ENCODE data around the gene ZNF215. TPM values are rescaled to one million over a fixed set of nuclear protein-coding genes. Genes with fewer than 3 reads are reported as not detected.

The ZNF215 gene
- 1.1 to 1.5 TPM (median 1.2 TPM) in 5 replicates for total RNA-seq (2022; extraction: Qiagen RNA extraction; ENCODE audit: low read depth)

DNA sequence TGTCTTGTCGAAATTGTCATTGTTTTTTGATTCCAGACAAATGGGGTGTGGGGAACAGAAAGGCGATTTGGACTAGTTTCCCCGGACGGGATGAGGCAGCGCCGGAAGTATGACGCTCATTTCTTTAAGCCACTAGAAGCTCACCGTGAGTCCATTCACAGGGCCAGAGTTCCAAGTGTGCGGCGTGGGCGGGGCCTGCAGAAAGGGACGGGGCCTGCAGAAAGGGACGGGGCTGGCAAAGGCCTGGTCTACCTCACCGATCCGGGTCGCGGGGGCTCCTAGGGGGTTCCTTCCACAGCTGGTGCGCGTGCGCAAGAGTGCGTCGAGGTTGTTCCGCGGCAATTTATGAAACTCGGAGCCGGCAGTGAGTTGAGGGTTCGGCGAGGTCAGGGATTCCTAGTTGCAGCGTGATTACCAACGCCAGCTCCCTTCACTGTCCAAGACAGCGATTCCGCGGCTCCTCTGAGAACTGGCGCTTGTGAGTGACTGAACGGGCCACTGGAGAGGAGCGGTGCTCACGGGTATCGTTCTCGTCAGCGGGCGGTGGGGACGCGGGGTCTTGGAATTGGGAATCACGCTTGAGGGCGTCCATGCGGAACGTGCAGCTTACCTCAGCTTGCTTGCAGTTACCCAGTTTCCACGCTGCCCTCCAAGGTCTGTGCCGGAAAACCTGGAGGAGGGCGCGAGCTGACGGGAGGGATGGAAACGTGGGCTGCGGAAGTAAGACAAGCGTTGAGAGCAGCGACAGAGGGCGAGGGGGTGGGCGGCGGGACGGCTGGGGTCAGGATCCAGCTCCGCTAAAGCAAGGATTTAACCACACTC, at the start of gene ZNF215:
ZNF215 (plus strand) TSS at position 219 of the 822 bp plus-strand sequence. CDS start 5,847 bp downstream, outside the sequence.

DNA sequence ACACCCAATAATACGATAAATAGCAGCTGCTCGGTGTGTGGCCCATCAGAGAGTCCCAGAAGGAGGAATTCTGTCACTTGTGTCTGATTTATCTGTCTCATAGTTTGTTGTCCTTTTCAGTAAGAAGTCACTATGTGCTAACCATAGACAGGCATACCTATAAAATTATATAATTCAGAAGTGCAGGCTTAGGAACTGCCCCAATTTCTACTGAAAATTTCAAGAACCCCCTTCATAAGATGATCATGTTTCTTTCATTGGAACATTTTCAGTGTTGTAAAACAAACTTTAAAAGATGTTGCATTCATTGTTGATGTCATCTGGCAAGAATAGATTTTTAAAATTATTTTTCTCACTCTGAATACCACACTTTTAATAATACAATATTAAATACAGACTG, 33.8 kb upstream of the ZNF215 start, which contains the start of gene OR2D2:
OR2D2 (minus strand) TSS at position 101 of the 400 bp plus-strand sequence; CDS start at position 101, 0 bp downstream.

DNA sequence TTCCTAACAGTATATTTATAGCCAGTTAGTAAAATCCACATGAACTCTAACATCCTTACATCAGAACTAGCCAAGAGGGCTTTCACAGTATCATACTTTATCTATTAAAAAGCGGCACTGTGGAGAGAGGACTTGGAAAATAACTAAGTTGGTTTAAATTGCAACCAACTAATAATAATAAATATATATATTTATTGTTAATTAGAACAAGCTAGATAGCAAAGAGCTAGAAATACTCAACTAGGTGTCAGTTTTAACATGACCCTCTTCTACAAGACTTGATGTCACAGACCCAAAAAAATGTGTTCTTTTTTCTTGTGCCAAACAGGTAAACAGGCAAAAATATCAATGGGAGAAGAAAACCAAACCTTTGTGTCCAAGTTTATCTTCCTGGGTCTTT, 5.5 kb upstream of the ZNF215 start, which contains the start of gene OR2D3:
OR2D3 (plus strand) TSS at position 301 of the 400 bp plus-strand sequence; CDS start at position 301, 0 bp downstream.

Other genes starting within 250 kb of the ZNF215 start
- 84.4 to 132 TPM (median 104 TPM) in 5 replicates for gene MRPL17, start 243.1 kb upstream of the ZNF215 start, total RNA-seq (2022; extraction: Qiagen RNA extraction; ENCODE audit: low read depth)
- gene OR2AG2, start 154.4 kb upstream of the ZNF215 start, total RNA-seq (2022; extraction: Qiagen RNA extraction; ENCODE audit: low read depth) = not detected in 5 replicates
- gene OR2AG1, start 143.4 kb upstream of the ZNF215 start, total RNA-seq (2022; extraction: Qiagen RNA extraction; ENCODE audit: low read depth) = not detected in 5 replicates
- not detected in 5 replicates for gene OR6A2, start 126.7 kb upstream of the ZNF215 start, total RNA-seq (2022; extraction: Qiagen RNA extraction; ENCODE audit: low read depth)
- not detected in 5 replicates for gene OR10A5, start 80.7 kb upstream of the ZNF215 start, total RNA-seq (2022; extraction: Qiagen RNA extraction; ENCODE audit: low read depth)
- not detected in 5 replicates for gene OR10A2, start 63.4 kb upstream of the ZNF215 start, total RNA-seq (2022; extraction: Qiagen RNA extraction; ENCODE audit: low read depth)
- gene OR10A4, start 49.8 kb upstream of the ZNF215 start, total RNA-seq (2022; extraction: Qiagen RNA extraction; ENCODE audit: low read depth) = not detected in 5 replicates
- gene OR2D2, start 33.9 kb upstream of the ZNF215 start, total RNA-seq (2022; extraction: Qiagen RNA extraction; ENCODE audit: low read depth) = not detected in 5 replicates
- gene OR2D3, start 5.4 kb upstream of the ZNF215 start, total RNA-seq (2022; extraction: Qiagen RNA extraction; ENCODE audit: low read depth) = not detected in 5 replicates
- 0.76 to 1.7 TPM (median 1.2 TPM) in 5 replicates for gene ZNF214, start 93.9 kb downstream of the ZNF215 start, total RNA-seq (2022; extraction: Qiagen RNA extraction; ENCODE audit: low read depth)
- gene NLRP14, start 94.1 kb downstream of the ZNF215 start, total RNA-seq (2022; extraction: Qiagen RNA extraction; ENCODE audit: low read depth) = not detected in 5 replicates
- not detected in 5 replicates for gene RBMXL2, start 162.6 kb downstream of the ZNF215 start, total RNA-seq (2022; extraction: Qiagen RNA extraction; ENCODE audit: low read depth)